ENCODE measurements around the gene TBC1D17.

DNA sequence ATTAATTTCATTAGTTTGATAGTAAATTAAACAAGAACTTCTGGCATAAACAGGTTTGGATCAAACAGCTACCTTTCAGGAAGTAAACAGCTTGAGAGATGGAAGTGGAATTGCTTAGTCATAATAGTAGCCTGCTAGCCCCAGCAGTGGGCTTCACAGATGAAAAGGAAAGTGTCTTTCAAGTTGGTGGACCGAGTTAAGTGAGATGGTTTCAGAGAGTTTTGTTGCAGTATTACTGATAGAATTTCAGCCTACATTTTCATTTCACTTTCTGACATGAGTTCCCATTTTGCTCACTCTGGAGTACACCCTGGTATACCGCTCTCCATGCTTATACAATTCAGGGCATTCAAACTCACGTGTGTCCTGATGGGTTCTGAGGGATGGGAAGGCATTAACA lies 28.6 kb upstream of the TBC1D17 start:
- TF ChIP-seq EZH2 (IDR thresholded peaks at IDR 0.05; ENCODE audit: insufficient read depth, poor library complexity, severe bottlenecking) (no peak), EZH2phosphoT487 (IDR thresholded peaks at IDR 0.05; ENCODE audit: insufficient read depth, low read depth) (no peak)

Measured in GM23248 (cell line).